CD14-positive monocyte (primary cell): ENCODE measurements around the gene LAPTM4A. TPM values are rescaled to one million over a fixed set of nuclear protein-coding genes. Genes with fewer than 3 reads are reported as not detected.

Source experiments
- DNase-seq, 3 donors: peaks; one replicate each; pipeline ENCODE4 v3.0.0-alpha.2; 2011 to 2022
- H2AFZ ChIP-seq: 2 replicates; pipeline ENCODE4 v1.6.0; 2012; ENCODE audit warnings: mild to moderate bottlenecking, low read depth, low read length, inconsistent platforms; ENCODE audit not compliant: insufficient read depth, poor library complexity, severe bottlenecking
- H3K27ac ChIP-seq, 2 donors: 1 replicate in 1 of 2; 2 replicates in 1 of 2; pipeline ENCODE4 v1.5.1; 2012 to 2013; ENCODE audit warnings: low read length in 2 of 2, control low read depth in 1 of 2, inconsistent platforms in 1 of 2, low read depth in 1 of 2, mild to moderate bottlenecking in 1 of 2
- H3K27me3 ChIP-seq, 2 donors: one replicate each; pipeline versions ENCODE4 v1.6.0 to v1.6.1; 2011 to 2013; ENCODE audit warnings: low read length in 2 of 2; ENCODE audit not compliant: control insufficient read depth in 2 of 2, insufficient read depth in 2 of 2
- H3K36me3 ChIP-seq, 2 donors: replicated peaks in 1 of 2; 1 replicate in 1 of 2; 2 replicates in 1 of 2; pipeline versions ENCODE4 v1.5.1 to v1.6.1; 2012 to 2013; ENCODE audit warnings: low read length in 2 of 2, control low read depth in 1 of 2, inconsistent platforms in 1 of 2, mild to moderate bottlenecking in 1 of 2; ENCODE audit not compliant: insufficient read depth in 2 of 2, control insufficient read depth in 1 of 2
- H3K4me1 ChIP-seq, 2 donors: 1 replicate in 1 of 2; 2 replicates in 1 of 2; pipeline versions ENCODE4 v1.5.1 to v1.6.1; 2012 to 2013; ENCODE audit warnings: low read length in 2 of 2, control low read depth in 1 of 2, inconsistent platforms in 1 of 2, mild to moderate bottlenecking in 1 of 2, moderate library complexity in 1 of 2; ENCODE audit not compliant: insufficient read depth in 2 of 2, control insufficient read depth in 1 of 2
- H3K4me2 ChIP-seq: replicated peaks from 2 replicates; pipeline ENCODE3; 2012; ENCODE audit warnings: low read length, moderate library complexity, mild to moderate bottlenecking; ENCODE audit not compliant: poor library complexity, severe bottlenecking; ENCODE audit errors: extremely low read depth
- H3K4me3 ChIP-seq, 3 experiments: fragments of 200-600 bp in 1 of 3; sonication (generic) in 1 of 3; replicated peaks in 1 of 3; 1 replicate in 2 of 3; 2 replicates in 1 of 3; pipeline ENCODE4 v1.5.1; 2011 to 2013; ENCODE audit warnings: low read length in 3 of 3, mild to moderate bottlenecking in 3 of 3, control low read depth in 2 of 3, low read depth in 2 of 3, inconsistent platforms in 1 of 3, moderate library complexity in 1 of 3
- H3K79me2 ChIP-seq: 2 replicates; pipeline ENCODE4 v1.6.0; 2012; ENCODE audit warnings: mild to moderate bottlenecking, control low read depth, inconsistent platforms, low read length, moderate library complexity; ENCODE audit not compliant: insufficient read depth
- H3K9ac ChIP-seq: 2 replicates; pipeline ENCODE4 v1.6.0; 2017; ENCODE audit warnings: low read length, mild to moderate bottlenecking; ENCODE audit not compliant: insufficient read depth, poor library complexity, severe bottlenecking
- H3K9me3 ChIP-seq, 2 donors: replicated peaks in 1 of 2; 1 replicate in 1 of 2; 2 replicates in 1 of 2; pipeline versions ENCODE4 v1.5.1 to v1.6.1; 2012 to 2013; ENCODE audit warnings: low read length in 2 of 2, control low read depth in 1 of 2; ENCODE audit not compliant: control insufficient read depth in 1 of 2, insufficient read depth in 1 of 2
- H4K20me1 ChIP-seq: 2 replicates; pipeline ENCODE4 v1.6.0; 2012; ENCODE audit warnings: mild to moderate bottlenecking, low read length, control low read depth, moderate library complexity; ENCODE audit not compliant: insufficient read depth
- H3K27ac Mint-ChIP-seq, 7 donors: one replicate each; pipeline ENCODE4 v1.8.0; 2020; ENCODE audit warnings: mild to moderate bottlenecking in 7 of 7, mixed read lengths in 7 of 7, moderate library complexity in 6 of 7, inconsistent platforms in 2 of 7
- H3K27me3 Mint-ChIP-seq, 3 donors: one replicate each; pipeline ENCODE4 v1.8.0; 2021 to 2022; ENCODE audit warnings: low read depth in 3 of 3, mild to moderate bottlenecking in 3 of 3, mixed read lengths in 3 of 3, moderate library complexity in 3 of 3, inconsistent platforms in 1 of 3
- H3K36me3 Mint-ChIP-seq, 2 donors: one replicate each; pipeline ENCODE4 v1.8.0; 2020; ENCODE audit warnings: mixed read lengths in 2 of 2, inconsistent platforms in 1 of 2, mild to moderate bottlenecking in 1 of 2
- H3K4me1 Mint-ChIP-seq: one replicate; pipeline ENCODE4 v1.8.0; 2020; ENCODE audit warnings: mild to moderate bottlenecking, mixed read lengths
- H3K4me3 Mint-ChIP-seq, 2 donors: one replicate each; pipeline ENCODE4 v1.8.0; 2020; ENCODE audit warnings: mild to moderate bottlenecking in 2 of 2, mixed read lengths in 2 of 2, moderate library complexity in 1 of 2
- H3K9me3 Mint-ChIP-seq, 7 donors: one replicate each; pipeline ENCODE4 v1.8.0; 2020 to 2022; ENCODE audit warnings: mixed read lengths in 7 of 7, mild to moderate bottlenecking in 6 of 7, moderate library complexity in 6 of 7, inconsistent platforms in 2 of 7
- CTCF ChIP-seq: fragments of 200-600 bp; IDR thresholded peaks from one replicate; pipeline ENCODE4 v1.8.0; 2022; ENCODE audit warnings: antibody characterized with exemption, mild to moderate bottlenecking
- WGBS: methylation state at CpG from one replicate; pipeline ENCODE4 v1.1.5; 2013; ENCODE audit warnings: missing lambda C conversion rate; ENCODE audit not compliant: insufficient coverage; 5-methylcytosine and 5-hydroxymethylcytosine counted together
- intact Hi-C, 2 donors: fragments of 100-400 bp; cut with micrococcal nuclease; formaldehyde crosslinking; loops; one replicate each; pipeline versions ENCODE4 v1.15.0 to v1.15.1; 2023
- polyA plus RNA-seq, 3 donors: library from polyadenylated mRNA; depleted of rRNA in 1 of 3; unstranded in 2 of 3; stranded (reverse) in 1 of 3; fragments of 300-500 nt in 2 of 3; fragments of >200 nt in 1 of 3; fragmentation: Illumina TruSeq in 2 of 3; gene quantifications; 1 replicate in 2 of 3; 2 replicates in 1 of 3; pipeline ENCODE4 v1.2.3, GENCODE V29; 2012 to 2021

Gene LAPTM4A
- polyA plus RNA-seq, 3 donors: 182 to 442 (median 421) TPM

DNA sequence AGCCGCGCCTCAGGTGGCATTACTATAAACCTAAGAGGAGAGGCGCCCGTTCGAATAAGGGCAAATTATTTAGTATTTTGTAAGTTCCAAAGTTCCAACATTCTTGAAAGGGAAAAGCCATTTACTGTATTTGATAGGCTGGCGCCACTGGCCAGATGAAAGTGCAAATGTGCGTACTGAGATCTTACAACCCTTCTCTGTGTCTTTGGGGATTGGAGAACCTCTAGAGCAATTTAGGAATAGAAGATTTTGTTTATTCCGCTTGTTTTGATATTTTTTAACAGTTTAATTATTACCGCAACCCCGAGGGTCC, 61.1 kb downstream of the LAPTM4A start:
- Mint-ChIP-seq H3K4me3 (peak overlapping the region; percentile 88 to 93), H3K9me3 (peaks cover 0 to 3% (median 0%) of the 10 kb centered on the region in 7 donors), H3K27ac (peak overlapping the region in 2 of 7 donors; percentile 49 to 80), H3K27me3 (peaks cover 10 to 26% (median 11%) of the 10 kb centered on the region in 3 donors), H3K36me3 (no peaks in the 10 kb centered on the region), H3K4me1 (peaks cover 16% of the 10 kb centered on the region)
- Histone ChIP-seq H3K36me3 (no peaks in the 10 kb centered on the region), H2AFZ (peak overlapping the region; percentile 97), H3K27ac (no peak overlapping the region), H3K9me3 (no peaks in the 10 kb centered on the region), H3K4me2 (peak overlapping the region; percentile 89), H3K4me3 (peak overlapping the region; percentile 70 to 87 (median 77)), H3K27me3 (peaks cover 18 to 30% of the 10 kb centered on the region in 2 donors), H3K79me2 (no peaks in the 10 kb centered on the region), H4K20me1 (no peaks in the 10 kb centered on the region), H3K4me1 (peaks cover 15 to 23% of the 10 kb centered on the region in 2 donors), H3K9ac (peak overlapping the region; percentile 57)
- DNase-seq: no peak
- TF ChIP-seq CTCF: no peak
- intact Hi-C loops: no loop called here
- 70% methylated on average over 2 of the region's 10 CpGs for WGBS

DNA sequence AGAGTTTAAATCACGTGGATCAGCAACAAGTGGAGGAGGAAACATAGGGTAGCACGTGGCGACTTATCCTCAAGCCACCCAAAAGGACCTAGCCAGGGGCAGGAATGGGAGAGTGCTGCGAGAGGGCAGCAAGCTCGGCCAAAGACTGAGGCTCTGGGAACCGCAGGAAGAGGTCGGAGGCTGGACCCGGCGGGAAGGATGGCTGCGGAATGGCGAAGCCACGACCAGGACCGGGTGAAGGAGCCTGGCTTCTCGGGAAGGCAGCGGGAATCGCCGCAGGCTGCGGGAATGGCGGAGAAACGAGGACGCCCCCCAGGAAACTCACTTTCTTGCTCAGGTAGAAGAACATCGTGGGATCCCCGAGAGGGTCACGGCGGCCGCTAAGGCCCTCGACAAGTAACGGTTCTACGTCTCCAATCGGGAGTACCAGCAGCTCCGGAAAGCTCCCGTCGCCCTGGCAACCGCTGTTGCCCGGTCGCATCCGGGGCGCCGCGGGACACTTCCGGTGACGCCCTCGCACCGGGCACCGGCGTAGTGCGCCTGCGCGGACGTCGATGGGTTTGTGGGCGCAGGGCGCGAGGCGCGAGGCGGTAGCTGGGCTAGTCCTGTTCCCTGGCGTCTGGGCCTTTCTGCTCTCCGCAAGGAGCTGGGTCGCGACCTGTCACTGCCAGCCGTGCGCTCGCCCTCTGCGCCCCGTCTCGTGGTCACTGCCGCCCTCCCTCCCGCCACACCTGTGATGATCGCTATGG, 61.6 kb downstream of the LAPTM4A start, which contains the start of gene WDR35:
WDR35 (minus strand) TSS at position 439 of the 749 bp plus-strand sequence; CDS start at position 349, 90 bp downstream.
- no peaks in the 10 kb centered on the region for H3K36me3 Mint-ChIP-seq
- H3K27me3 Mint-ChIP-seq: peaks cover 10 to 26% (median 11%) of the 10 kb centered on the region in 3 donors
- peak within 1 kb of the TSS; percentile 88 to 93 for H3K4me3 Mint-ChIP-seq
- Histone ChIP-seq H3K9ac (peak within 1 kb of the TSS; percentile 57), H3K4me1 (peaks cover 15 to 23% of the 10 kb centered on the region in 2 donors), H3K27me3 (peaks cover 18 to 30% of the 10 kb centered on the region in 2 donors), H3K4me2 (peak within 1 kb of the TSS; percentile 89), H4K20me1 (no peaks in the 10 kb centered on the region), H3K36me3 (no peaks in the 10 kb centered on the region), H3K4me3 (peak within 1 kb of the TSS; percentile 70 to 87 (median 77)), H2AFZ (peak within 1 kb of the TSS; percentile 97), H3K79me2 (no peaks in the 10 kb centered on the region), H3K27ac (peak within 1 kb of the TSS in 1 of 2 donors; percentile 21), H3K9me3 (no peaks in the 10 kb centered on the region)
- H3K27ac Mint-ChIP-seq: peak within 1 kb of the TSS in 6 of 7 donors; percentile 53 to 80 (median 80)
- DNase-seq: peak; percentile 79 to 89 (median 85)
- intact Hi-C loops: no loop called here
- WGBS: under 1% methylated on average over 69 of the region's 70 CpGs
- TF ChIP-seq CTCF: no peak
- H3K4me1 Mint-ChIP-seq: peaks cover 16% of the 10 kb centered on the region
- peaks cover 0 to 3% (median 0%) of the 10 kb centered on the region in 7 donors for H3K9me3 Mint-ChIP-seq
